ENCODE measurements around the gene SNPH. TPM values are rescaled to one million over a fixed set of nuclear protein-coding genes. Genes with fewer than 3 reads are reported as not detected.

SNPH gene
- total RNA-seq, 1 experiment from 2014 or later = 0.93 TPM

DNA sequence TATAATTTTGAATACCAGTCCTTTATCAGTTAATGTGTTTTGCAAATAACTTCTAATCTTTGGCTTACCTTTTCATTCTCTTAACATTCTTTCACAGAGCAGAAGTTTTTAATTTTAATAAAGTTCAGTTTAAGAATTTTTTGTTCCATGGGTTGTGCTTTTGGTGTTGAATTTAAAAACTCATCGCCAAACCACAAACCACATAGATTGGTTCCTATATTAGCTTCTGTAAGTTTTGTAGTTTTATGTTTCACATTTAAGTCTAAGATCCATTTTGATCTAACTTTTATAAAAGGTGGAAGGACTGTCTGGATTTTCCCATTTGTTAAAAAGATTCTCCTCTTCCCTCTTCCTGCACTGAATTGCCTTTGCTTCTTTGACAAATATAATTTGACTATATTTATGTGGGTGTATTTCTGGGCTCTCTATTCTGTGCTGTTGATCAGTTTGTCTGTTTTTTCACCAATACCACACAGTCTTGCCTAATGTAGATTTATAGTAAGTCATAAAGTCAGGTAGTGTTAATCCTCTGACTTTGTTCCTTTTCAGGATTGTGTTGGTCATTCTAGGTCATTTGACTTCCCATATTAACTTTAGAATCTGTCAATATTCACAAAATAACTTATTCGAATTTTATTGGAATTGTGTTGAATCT lies 80.3 kb downstream of the SNPH start:
- DNase-seq = no peak
- no peaks in the 10 kb centered on the region for H3K9me2 ChIP-seq (replicated peaks; ENCODE audit: insufficient read depth, low read length)
- no peaks in the 10 kb centered on the region for H3K27me3 ChIP-seq (ENCODE audit: low read length)
- H3K4me2 ChIP-seq (ENCODE audit: low read depth, low read length, poor library complexity, severe bottlenecking) = no peak overlapping the region
- H3K4me1 ChIP-seq (ENCODE audit: low read length) = no peaks in the 10 kb centered on the region
- H3K4me3 ChIP-seq (ENCODE audit: low read length) = no peak overlapping the region
- no peak overlapping the region for H3K27ac ChIP-seq (ENCODE audit: low read length)
- H3K79me2 ChIP-seq (ENCODE audit: low read length) = peaks cover 58% of the 10 kb centered on the region
- H3K36me3 ChIP-seq (ENCODE audit: insufficient read depth, low read length) = peaks cover 15% of the 10 kb centered on the region
- H2AFZ ChIP-seq (ENCODE audit: low read length) = no peak overlapping the region
- no peaks in the 10 kb centered on the region for H4K20me1 ChIP-seq (ENCODE audit: insufficient read depth, low read depth, low read length)
- H3K9me3 ChIP-seq (ENCODE audit: low read length) = peaks cover 7% of the 10 kb centered on the region
- H3K9ac ChIP-seq (ENCODE audit: low read length) = no peak overlapping the region

DNA sequence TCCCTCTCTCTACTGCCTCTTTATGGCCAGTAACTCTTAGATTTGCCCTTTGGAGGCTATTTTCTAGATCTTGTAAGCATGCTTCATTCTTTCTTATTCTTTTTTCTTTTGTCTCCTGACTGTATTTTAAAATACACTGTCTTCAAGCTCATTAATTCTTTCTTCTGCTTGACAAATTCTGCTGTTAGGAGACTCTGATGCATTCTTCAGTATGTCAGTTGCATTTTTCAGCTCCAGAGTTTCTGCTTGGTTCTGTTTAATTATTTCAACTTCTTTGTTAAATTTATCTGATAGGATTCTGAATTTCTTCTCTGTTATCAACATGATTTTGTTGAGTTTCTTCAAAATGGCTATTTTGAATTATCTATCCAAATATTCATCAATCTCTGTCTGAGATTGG lies 87.9 kb downstream of the SNPH start:
- peaks cover 62% of the 10 kb centered on the region for H3K36me3 ChIP-seq (ENCODE audit: insufficient read depth, low read length)
- no peaks in the 10 kb centered on the region for H3K4me1 ChIP-seq (ENCODE audit: low read length)
- no peak overlapping the region for H3K9ac ChIP-seq (ENCODE audit: low read length)
- peaks cover 13% of the 10 kb centered on the region; the same call in 1 of the 2 replicates for H3K9me3 ChIP-seq (ENCODE audit: low read length)
- no peak overlapping the region for H3K4me3 ChIP-seq (ENCODE audit: low read length)
- H3K27ac ChIP-seq (ENCODE audit: low read length) = no peak overlapping the region
- peaks cover 94% of the 10 kb centered on the region for H3K79me2 ChIP-seq (ENCODE audit: low read length)
- DNase-seq = no peak
- H4K20me1 ChIP-seq (ENCODE audit: insufficient read depth, low read depth, low read length) = no peaks in the 10 kb centered on the region
- no peak overlapping the region for H3K4me2 ChIP-seq (ENCODE audit: low read depth, low read length, poor library complexity, severe bottlenecking)
- H3K9me2 ChIP-seq (replicated peaks; ENCODE audit: insufficient read depth, low read length) = no peaks in the 10 kb centered on the region
- no peak overlapping the region for H2AFZ ChIP-seq (ENCODE audit: low read length)
- H3K27me3 ChIP-seq (ENCODE audit: low read length) = no peaks in the 10 kb centered on the region

DNA sequence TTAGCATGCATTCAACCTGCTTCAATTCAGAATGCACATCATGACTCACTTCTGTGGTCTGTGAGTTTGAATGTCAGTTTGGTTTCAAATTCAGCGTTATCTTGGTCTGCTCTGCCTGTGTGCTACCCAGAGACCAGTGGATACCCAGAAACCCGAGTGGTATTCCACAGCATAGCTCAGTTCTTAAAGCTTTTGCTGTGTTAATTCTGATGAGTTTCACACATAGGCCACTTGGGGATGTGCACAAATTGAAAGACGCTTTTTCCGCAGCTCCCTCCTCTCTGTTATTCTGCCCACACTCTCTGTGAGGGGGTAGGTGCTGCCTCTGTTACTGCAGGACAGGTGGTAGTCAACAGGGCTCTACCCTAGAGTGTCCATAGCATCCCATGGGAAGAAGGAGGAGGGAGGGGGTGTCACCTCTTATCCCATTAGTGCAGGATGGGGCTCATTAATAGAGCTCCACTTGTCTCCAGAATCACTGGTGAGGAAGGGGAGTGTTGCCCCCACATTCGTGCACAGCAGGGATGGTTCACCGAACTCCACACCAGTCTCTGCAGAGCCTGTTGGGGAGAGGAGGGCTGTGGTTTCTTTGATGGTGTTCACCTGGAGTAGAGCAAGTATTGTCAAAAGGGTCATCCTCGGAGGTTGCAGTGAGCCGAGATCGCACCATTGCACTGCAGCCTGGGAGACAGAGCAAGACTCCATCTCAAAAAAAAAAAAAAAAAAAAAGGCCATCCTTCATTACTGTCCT lies 92.0 kb downstream of the SNPH start:
- Histone ChIP-seq H3K9ac (ENCODE audit: low read length) (no peak overlapping the region), H3K79me2 (ENCODE audit: low read length) (peaks cover 91% of the 10 kb centered on the region), H3K9me2 (replicated peaks; ENCODE audit: insufficient read depth, low read length) (no peaks in the 10 kb centered on the region), H3K9me3 (ENCODE audit: low read length) (peaks cover 13% of the 10 kb centered on the region; the same call in 1 of the 2 replicates), H3K27ac (ENCODE audit: low read length) (no peak overlapping the region), H2AFZ (ENCODE audit: low read length) (no peak overlapping the region), H3K4me1 (ENCODE audit: low read length) (no peaks in the 10 kb centered on the region), H3K4me2 (ENCODE audit: low read depth, low read length, poor library complexity, severe bottlenecking) (no peak overlapping the region), H3K36me3 (ENCODE audit: insufficient read depth, low read length) (peaks cover 61% of the 10 kb centered on the region), H3K4me3 (ENCODE audit: low read length) (no peak overlapping the region), H3K27me3 (ENCODE audit: low read length) (no peaks in the 10 kb centered on the region), H4K20me1 (ENCODE audit: insufficient read depth, low read depth, low read length) (peaks cover 15% of the 10 kb centered on the region)
- DNase-seq = no peak

Other genes starting within 250 kb of the SNPH start
- gene PSMF1, start 147.7 kb upstream of the SNPH start, total RNA-seq (2014; rRNA removed; shearing (Covaris generic); ENCODE audit: low replicate concordance) = 26.3 and 39.1 TPM in 2 replicates
- not detected in 2 replicates for gene TMEM74B, start 81.3 kb upstream of the SNPH start, total RNA-seq (2014; rRNA removed; shearing (Covaris generic); ENCODE audit: low replicate concordance)
- not detected in 2 replicates for gene C20orf202, start 62.8 kb upstream of the SNPH start, total RNA-seq (2014; rRNA removed; shearing (Covaris generic); ENCODE audit: low replicate concordance)
- gene RAD21L1, start 40.2 kb upstream of the SNPH start, total RNA-seq (2014; rRNA removed; shearing (Covaris generic); ENCODE audit: low replicate concordance) = not detected in 2 replicates
- 1.8 TPM in 1 of 2 replicates, not detected in the other for gene SDCBP2, start 62.8 kb downstream of the SNPH start, total RNA-seq (2014; rRNA removed; shearing (Covaris generic); ENCODE audit: low replicate concordance)
- 105 and 187 TPM in 2 replicates for gene FKBP1A, start 126.8 kb downstream of the SNPH start, total RNA-seq (2014; rRNA removed; shearing (Covaris generic); ENCODE audit: low replicate concordance)
- gene NSFL1C, start 200.6 kb downstream of the SNPH start, total RNA-seq (2014; rRNA removed; shearing (Covaris generic); ENCODE audit: low replicate concordance) = 19.4 and 20.9 TPM in 2 replicates
- not detected in 2 replicates for gene SIRPB2, start 225.1 kb downstream of the SNPH start, total RNA-seq (2014; rRNA removed; shearing (Covaris generic); ENCODE audit: low replicate concordance)

Data from Karpas-422 (cell line).